H9 (cell line): ENCODE data around the gene CACNA1H. TPM values are rescaled to one million over a fixed set of nuclear protein-coding genes. Genes with fewer than 3 reads are reported as not detected.

Source experiments
- DNase-seq: peaks from one replicate; pipeline ENCODE4 v3.0.0-alpha.2; 2017
- H2AFZ ChIP-seq: one replicate; pipeline ENCODE4 v1.6.1; 2013; ENCODE audit warnings: mild to moderate bottlenecking, low read length, control low read depth, moderate library complexity
- H2AK5ac ChIP-seq: 2 replicates; pipeline ENCODE4 v1.6.1; 2013; ENCODE audit warnings: low read length, control low read depth, mixed read lengths; ENCODE audit not compliant: insufficient read length
- H2BK120ac ChIP-seq: one replicate; pipeline ENCODE4 v1.6.1; 2013; ENCODE audit warnings: low read depth, mild to moderate bottlenecking, low read length, control low read depth, inconsistent platforms; ENCODE audit not compliant: poor library complexity, severe bottlenecking
- H2BK12ac ChIP-seq: 2 replicates; pipeline ENCODE4 v1.6.1; 2013; ENCODE audit warnings: low read length, control low read depth, mixed read lengths, low read depth; ENCODE audit not compliant: insufficient read length
- H2BK15ac ChIP-seq: 2 replicates; pipeline ENCODE4 v1.6.1; 2013; ENCODE audit warnings: low read depth, low read length, control low read depth
- H2BK20ac ChIP-seq: one replicate; pipeline ENCODE4 v1.6.1; 2013; ENCODE audit warnings: low read depth, mild to moderate bottlenecking, low read length, control low read depth, inconsistent platforms; ENCODE audit not compliant: poor library complexity, severe bottlenecking
- H2BK5ac ChIP-seq: 2 replicates; pipeline ENCODE4 v1.6.1; 2013; ENCODE audit warnings: low read length, control low read depth, mixed read lengths; ENCODE audit not compliant: insufficient read length
- H3K14ac ChIP-seq: 2 replicates; pipeline ENCODE4 v1.6.1; 2013; ENCODE audit warnings: low read length, control low read depth; ENCODE audit not compliant: insufficient read depth
- H3K18ac ChIP-seq: 2 replicates; pipeline ENCODE4 v1.6.1; 2013; ENCODE audit warnings: low read depth, mild to moderate bottlenecking, mixed read lengths, low read length, control low read depth; ENCODE audit not compliant: insufficient read length
- H3K23ac ChIP-seq: 2 replicates; pipeline ENCODE4 v1.6.1; 2013; ENCODE audit warnings: low read length, control low read depth, mixed read lengths, low read depth; ENCODE audit not compliant: insufficient read length
- H3K23me2 ChIP-seq: 2 replicates; pipeline ENCODE4 v1.6.1; 2013; ENCODE audit warnings: low read depth, mild to moderate bottlenecking, mixed read lengths, low read length, control low read depth; ENCODE audit not compliant: insufficient read length, poor library complexity, severe bottlenecking
- H3K27ac ChIP-seq: 2 replicates; pipeline ENCODE4 v1.5.1; 2013; ENCODE audit warnings: low read length, control low read depth, mixed read lengths, low read depth; ENCODE audit not compliant: insufficient read length
- H3K27me3 ChIP-seq: 2 replicates; pipeline ENCODE4 v1.6.1; 2013; ENCODE audit warnings: low read length, control low read depth, inconsistent platforms; ENCODE audit not compliant: insufficient read depth
- H3K4ac ChIP-seq: 2 replicates; pipeline ENCODE4 v1.6.1; 2013; ENCODE audit warnings: low read depth, mild to moderate bottlenecking, control low read depth, inconsistent platforms, low read length, moderate library complexity
- H3K4me1 ChIP-seq: 2 replicates; pipeline ENCODE4 v1.6.1; 2013; ENCODE audit warnings: low read length, control low read depth, inconsistent platforms; ENCODE audit not compliant: insufficient read depth
- H3K4me2 ChIP-seq: 2 replicates; pipeline ENCODE4 v1.6.1; 2013; ENCODE audit warnings: low read length, control low read depth, mixed read lengths; ENCODE audit not compliant: insufficient read length, insufficient read depth
- H3K56ac ChIP-seq: 2 replicates; pipeline ENCODE4 v1.6.1; 2013; ENCODE audit warnings: low read depth, mild to moderate bottlenecking, mixed read lengths, low read length, control low read depth; ENCODE audit not compliant: insufficient read length
- H3K79me1 ChIP-seq: 2 replicates; pipeline ENCODE4 v1.6.1; 2013; ENCODE audit warnings: low read depth, mild to moderate bottlenecking, moderate library complexity, low read length, control low read depth, inconsistent platforms; ENCODE audit not compliant: insufficient read depth, poor library complexity, severe bottlenecking
- H3K79me2 ChIP-seq: 2 replicates; pipeline ENCODE4 v1.6.1; 2013; ENCODE audit warnings: low read length, control low read depth, inconsistent platforms; ENCODE audit not compliant: insufficient read depth
- H3K9ac ChIP-seq: 2 replicates; pipeline ENCODE4 v1.6.1; 2013; ENCODE audit warnings: low read length, control low read depth, mixed read lengths; ENCODE audit not compliant: insufficient read length; ENCODE audit errors: extremely low read depth
- H3K9me3 ChIP-seq: one replicate; pipeline ENCODE4 v1.6.1; 2013; ENCODE audit warnings: low read depth, low read length, inconsistent platforms; ENCODE audit not compliant: control insufficient read depth
- H3T11ph ChIP-seq: one replicate; pipeline ENCODE4 v1.6.1; 2013; ENCODE audit warnings: mild to moderate bottlenecking, low read length, control low read depth, inconsistent platforms
- H4K20me1 ChIP-seq: one replicate; pipeline ENCODE4 v1.6.1; 2013; ENCODE audit not compliant: control insufficient read depth, insufficient read length, insufficient read depth
- H4K5ac ChIP-seq: 2 replicates; pipeline ENCODE4 v1.6.1; 2013; ENCODE audit warnings: low read depth, mild to moderate bottlenecking, mixed read lengths, low read length, control low read depth; ENCODE audit not compliant: insufficient read length
- H4K8ac ChIP-seq: replicated peaks from 2 replicates; pipeline ENCODE4 v1.6.1; 2013; ENCODE audit warnings: low read length, control low read depth, mixed read lengths, low read depth; ENCODE audit not compliant: insufficient read length
- H4K91ac ChIP-seq: 2 replicates; pipeline ENCODE4 v1.6.1; 2013; ENCODE audit warnings: low read depth, mild to moderate bottlenecking, moderate library complexity, mixed read lengths, low read length, control low read depth; ENCODE audit not compliant: insufficient read length
- H3K27ac Mint-ChIP-seq, 3 experiments: 2 replicates in 2 of 3; 3 replicates in 1 of 3; pipeline ENCODE4 v1.8.0; 2020 to 2021; ENCODE audit warnings: mixed read lengths in 3 of 3, mild to moderate bottlenecking in 1 of 3, moderate library complexity in 1 of 3
- H3K27me3 Mint-ChIP-seq: 2 replicates; pipeline ENCODE4 v1.8.0; 2021; ENCODE audit warnings: low read depth, mild to moderate bottlenecking, moderate library complexity, mixed read lengths
- H3K36me3 Mint-ChIP-seq, 3 experiments: 2 replicates in 2 of 3; 3 replicates in 1 of 3; pipeline ENCODE4 v1.8.0; 2020 to 2021; ENCODE audit warnings: low read depth in 3 of 3, mixed read lengths in 3 of 3; ENCODE audit not compliant: insufficient read depth in 1 of 3
- H3K4me1 Mint-ChIP-seq, 2 experiments: 2 replicates each; pipeline ENCODE4 v1.8.0; 2020; ENCODE audit warnings: mixed read lengths in 2 of 2
- H3K4me3 Mint-ChIP-seq, 2 experiments: 2 replicates in 1 of 2; 3 replicates in 1 of 2; pipeline ENCODE4 v1.8.0; 2020 to 2021; ENCODE audit warnings: mild to moderate bottlenecking in 2 of 2, mixed read lengths in 2 of 2, moderate library complexity in 1 of 2
- H3K9me3 Mint-ChIP-seq, 2 experiments: 2 replicates in 1 of 2; 3 replicates in 1 of 2; pipeline ENCODE4 v1.8.0; 2020; ENCODE audit warnings: mild to moderate bottlenecking in 2 of 2, mixed read lengths in 2 of 2, moderate library complexity in 1 of 2
- CTCF ChIP-seq: fragments of 200-600 bp; sonication (generic); conservative IDR thresholded peaks from 3 replicates; pipeline ENCODE4 v1.8.0; 2021; ENCODE audit warnings: antibody characterized with exemption, mild to moderate bottlenecking
- WGBS: extraction: QIAGEN DNeasy Blood & Tissue Kit; methylation state at CpG from one replicate; pipeline ENCODE4 v1.1.7; 2013; ENCODE audit warnings: missing lambda C conversion rate, low lambda C conversion rate, mixed read lengths; ENCODE audit not compliant: insufficient read length; ENCODE audit errors: extremely low coverage; 5-methylcytosine and 5-hydroxymethylcytosine counted together
- total RNA-seq: library from RNA; stranded (reverse); gene quantifications from 2 replicates; pipeline ENCODE4 v1.2.1, GENCODE V29; 2021

CACNA1H gene
- total RNA-seq, 1 experiment from 2014 or later = 43.3 TPM

GRCh38 chr16:1175566-1176279 lies 22.8 kb downstream of the CACNA1H start:
- H2BK15ac ChIP-seq = no peak overlapping the region
- H2AK5ac ChIP-seq = no peak overlapping the region
- no peak overlapping the region for H3K4ac ChIP-seq
- no peaks in the 10 kb centered on the region for H3K4me1 ChIP-seq
- H2BK5ac ChIP-seq = no peak overlapping the region
- no peaks in the 10 kb centered on the region for H4K20me1 ChIP-seq
- no peaks in the 10 kb centered on the region for H3K9me3 ChIP-seq
- WGBS = no CpG with 5 or more reads among the region's 29 CpGs
- no peaks in the 10 kb centered on the region for H3K9me3 Mint-ChIP-seq
- H3K9ac ChIP-seq = no peak overlapping the region
- no peak overlapping the region for H4K8ac ChIP-seq
- no peak overlapping the region for H3K18ac ChIP-seq
- no peaks in the 10 kb centered on the region for H3K79me1 ChIP-seq
- H2BK12ac ChIP-seq = no peak overlapping the region
- no peak overlapping the region for H2AFZ ChIP-seq
- H3K27ac ChIP-seq = no peak overlapping the region
- H2BK20ac ChIP-seq = no peak overlapping the region
- H3T11ph ChIP-seq = no peak overlapping the region
- TF ChIP-seq CTCF = no peak
- no peak overlapping the region for H2BK120ac ChIP-seq
- peaks cover 0 to 6% of the 10 kb centered on the region in 2 experiments; a peak in 2 of 4 replicates for H3K4me1 Mint-ChIP-seq
- H4K5ac ChIP-seq = no peak overlapping the region
- no peak overlapping the region for H4K91ac ChIP-seq
- no peak overlapping the region for H3K23ac ChIP-seq
- peaks cover 2% of the 10 kb centered on the region for H3K23me2 ChIP-seq
- DNase-seq = no peak
- no peak overlapping the region; the same call in 1 of the 2 replicates for H3K14ac ChIP-seq
- H3K27me3 ChIP-seq = no peaks in the 10 kb centered on the region
- H3K4me2 ChIP-seq = no peak overlapping the region
- no peak overlapping the region for H3K56ac ChIP-seq
- no peak overlapping the region for H3K4me3 Mint-ChIP-seq
- peak overlapping the region in 2 of 3 experiments; percentile 56 to 90; a peak in 2 of 7 replicates for H3K27ac Mint-ChIP-seq
- no peaks in the 10 kb centered on the region for H3K79me2 ChIP-seq
- H3K36me3 Mint-ChIP-seq = peaks cover 0 to 1% (median 0%) of the 10 kb centered on the region in 3 experiments; a peak in 3 of 7 replicates
- no peaks in the 10 kb centered on the region for H3K27me3 Mint-ChIP-seq
